DMS53 treated with DMSO at 0.1 percent for 48 hours (cell line): ENCODE measurements around the gene PAQR8.
A peak's percentile ranks its signal among the peaks of the same experiment; 100 is the strongest.

Experiments used
- DNase-seq: peaks from one replicate; lab custom pipeline; 2025; ENCODE audit not compliant: unreplicated experiment; lab: John Stamatoyannopoulos, UW

The PAQR8 gene, protein sequence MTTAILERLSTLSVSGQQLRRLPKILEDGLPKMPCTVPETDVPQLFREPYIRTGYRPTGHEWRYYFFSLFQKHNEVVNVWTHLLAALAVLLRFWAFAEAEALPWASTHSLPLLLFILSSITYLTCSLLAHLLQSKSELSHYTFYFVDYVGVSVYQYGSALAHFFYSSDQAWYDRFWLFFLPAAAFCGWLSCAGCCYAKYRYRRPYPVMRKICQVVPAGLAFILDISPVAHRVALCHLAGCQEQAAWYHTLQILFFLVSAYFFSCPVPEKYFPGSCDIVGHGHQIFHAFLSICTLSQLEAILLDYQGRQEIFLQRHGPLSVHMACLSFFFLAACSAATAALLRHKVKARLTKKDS

DNA sequence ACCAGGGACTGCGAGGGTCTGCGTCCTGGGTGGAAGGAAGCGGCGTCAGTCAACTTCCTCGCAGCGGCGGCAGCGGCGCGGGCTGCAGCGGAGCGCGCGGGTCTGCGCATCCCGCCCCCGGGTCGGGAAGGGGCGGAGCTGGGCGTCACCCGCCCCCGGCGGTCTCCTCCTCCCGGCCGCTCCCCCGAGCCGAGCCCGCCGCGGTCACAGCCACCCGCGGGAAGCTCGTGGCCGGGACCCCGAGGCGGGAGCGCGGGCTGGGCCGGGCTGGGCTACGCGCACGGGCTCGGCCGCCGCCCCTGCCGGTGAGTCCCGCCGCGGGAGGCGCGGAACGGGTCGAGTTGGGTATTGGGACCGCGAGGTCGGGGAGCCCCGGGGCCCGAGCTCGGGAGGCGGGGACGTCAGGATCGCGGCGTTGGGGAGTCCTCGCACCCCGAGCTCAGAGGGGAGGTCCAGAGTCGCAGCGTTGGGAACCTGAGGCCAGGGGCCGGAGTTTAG lies at the start of gene PAQR8:
TSS of gene PAQR8 (plus strand) at position 207 of the 498 bp plus-strand sequence. CDS start 41,063 bp downstream, outside the sequence.
- DNase-seq, result peak; percentile 39

DNA sequence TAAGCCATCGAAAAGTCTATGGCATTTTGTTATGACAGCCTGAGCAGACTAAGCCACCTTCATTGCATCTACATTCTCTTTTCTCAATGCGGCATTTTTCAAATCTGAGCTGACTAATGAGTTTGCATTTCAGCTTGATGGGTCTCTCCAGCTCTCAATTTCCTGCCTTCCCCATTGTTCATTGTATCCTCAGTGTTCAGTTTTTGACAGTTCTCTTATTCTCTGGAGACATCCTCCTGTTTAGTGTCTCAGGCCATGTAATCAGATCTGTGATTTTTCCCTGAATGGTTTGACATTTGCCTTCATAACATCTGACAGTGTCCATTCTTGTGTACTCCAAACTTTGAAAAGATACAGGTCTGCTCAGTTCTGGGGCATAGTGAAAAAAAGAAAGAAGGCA lies 49.5 kb upstream of the PAQR8 start:
- no peak for DNase-seq

DNA sequence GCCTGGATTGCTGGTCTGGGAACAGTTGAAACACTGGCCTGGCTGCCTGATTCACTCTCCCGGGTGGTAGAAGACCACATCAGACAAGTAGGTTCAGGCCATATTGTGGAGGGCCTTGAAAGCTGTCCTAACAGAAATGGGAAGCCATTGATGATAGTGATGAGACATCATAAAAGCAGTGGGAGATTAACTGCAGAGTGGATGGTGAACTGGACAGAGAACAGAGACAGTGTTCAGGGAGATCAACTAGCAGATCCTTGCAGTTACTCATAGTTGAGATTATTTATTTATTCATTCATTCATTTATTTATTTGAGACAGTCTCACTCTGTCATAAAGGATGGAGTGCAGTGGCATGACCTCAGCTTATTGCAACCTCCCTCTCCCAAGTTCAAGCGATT lies 47.2 kb upstream of the PAQR8 start:
- DNase-seq, result no peak

DNA sequence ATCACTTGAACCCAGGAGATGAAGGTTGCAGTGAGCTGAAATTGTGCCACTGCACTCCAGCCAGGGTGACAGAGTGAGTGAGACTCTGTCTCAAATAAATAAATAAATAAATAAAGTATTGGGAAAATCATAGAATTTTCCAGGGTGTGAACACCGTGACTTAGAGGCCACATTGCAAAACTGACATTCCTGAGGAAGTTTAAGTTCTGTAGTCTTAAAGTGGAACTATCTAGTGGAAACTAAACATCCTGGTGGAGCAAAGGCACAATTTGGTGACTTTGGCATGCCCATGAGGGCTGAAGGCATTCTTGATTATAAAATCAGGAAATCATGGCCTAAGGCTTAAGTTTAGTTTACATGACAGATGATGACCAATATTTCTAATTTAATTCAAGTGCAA lies 44.7 kb upstream of the PAQR8 start:
- no peak for DNase-seq

DNA sequence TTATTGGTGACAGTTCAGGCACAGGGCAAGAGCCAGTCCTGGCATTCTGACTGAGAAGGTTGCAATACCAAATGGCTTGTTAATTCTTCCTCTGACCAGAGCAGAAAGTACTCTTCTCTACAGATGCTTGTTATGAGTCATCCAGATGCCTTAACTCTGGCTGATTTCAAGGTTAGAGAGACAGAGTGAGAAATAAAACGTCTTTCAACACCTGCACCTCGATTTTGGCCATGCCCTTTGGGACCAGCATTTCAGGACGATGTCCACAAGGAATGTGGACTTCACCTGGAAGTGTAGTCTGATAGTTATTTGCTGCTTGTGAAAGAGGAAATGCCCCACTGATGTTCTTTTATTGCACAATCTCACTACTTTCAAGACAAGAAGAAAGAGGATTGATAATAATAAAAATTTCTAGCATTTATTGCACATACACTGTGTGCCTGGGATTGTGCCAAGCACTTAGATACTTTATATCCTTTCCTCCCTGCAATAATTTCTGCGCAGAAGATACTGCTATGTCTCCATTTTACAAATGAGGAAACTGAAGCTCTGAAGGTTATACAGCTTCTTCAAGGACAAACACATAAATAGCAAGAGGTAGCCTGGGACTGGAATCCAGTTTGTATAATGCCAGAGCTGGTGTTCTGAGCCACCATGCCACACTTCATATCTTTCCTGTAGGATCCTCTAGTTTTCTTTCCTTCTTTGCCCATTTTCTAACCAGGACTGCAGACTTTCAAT lies 43.9 kb upstream of the PAQR8 start:
- DNase-seq, result no peak

DNA sequence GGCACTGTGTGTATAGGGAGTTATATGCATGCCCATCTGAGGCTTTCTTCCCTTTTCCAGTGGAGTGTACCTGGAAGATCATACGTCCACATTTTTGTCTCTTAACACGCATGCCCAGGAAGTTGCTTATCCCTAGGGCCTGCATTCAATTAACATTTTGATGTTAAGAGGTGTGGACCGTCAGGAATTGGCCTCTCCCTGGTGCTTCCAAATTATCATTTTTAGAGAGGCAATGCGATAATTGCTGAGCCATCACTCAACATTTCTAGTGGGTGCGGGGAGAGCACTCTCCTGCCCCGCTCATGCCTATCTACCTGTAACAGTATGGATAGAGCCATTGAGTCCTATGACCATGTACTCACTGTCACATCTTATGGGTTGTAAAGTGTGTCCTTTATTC lies 37.8 kb upstream of the PAQR8 start:
- no peak for DNase-seq

DNA sequence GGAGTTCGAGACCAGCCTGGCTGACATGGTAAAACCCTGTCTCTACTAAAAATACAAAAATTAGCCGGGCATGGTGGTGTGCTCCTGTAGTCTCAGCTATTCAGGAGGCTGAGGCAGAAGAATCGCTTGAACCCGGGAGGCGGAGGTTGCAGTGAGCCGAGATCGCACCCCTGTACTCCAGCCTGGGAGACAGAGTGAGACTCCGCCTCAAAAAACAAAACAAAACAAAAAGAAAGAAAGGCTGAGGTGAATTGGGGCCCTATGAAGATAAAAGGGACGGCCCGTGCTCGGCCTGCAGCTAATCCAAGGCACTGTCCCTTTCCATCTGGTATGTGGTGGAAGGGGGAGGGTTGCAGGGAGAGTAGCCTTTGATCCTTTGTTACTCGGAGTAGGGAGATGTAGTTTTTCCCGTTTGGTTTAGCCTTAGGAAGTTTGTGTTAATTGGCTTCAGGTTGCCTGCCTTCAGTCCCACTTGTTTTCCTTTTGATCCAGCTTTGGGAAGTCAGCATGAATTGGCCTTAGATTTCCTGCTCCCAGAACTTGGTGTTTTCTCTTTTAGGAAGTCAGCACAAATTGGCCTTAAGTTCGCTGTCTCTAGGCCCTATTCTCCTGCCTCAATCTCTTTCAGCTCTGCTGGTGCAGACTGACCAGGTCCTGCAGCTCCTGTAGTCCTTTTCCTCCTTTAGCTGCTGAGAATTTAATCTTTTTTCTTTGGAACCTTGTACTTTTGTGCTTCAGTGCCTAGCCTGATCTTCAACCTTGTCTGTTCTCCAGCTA lies 36.1 kb upstream of the PAQR8 start:
- no peak for DNase-seq

DNA sequence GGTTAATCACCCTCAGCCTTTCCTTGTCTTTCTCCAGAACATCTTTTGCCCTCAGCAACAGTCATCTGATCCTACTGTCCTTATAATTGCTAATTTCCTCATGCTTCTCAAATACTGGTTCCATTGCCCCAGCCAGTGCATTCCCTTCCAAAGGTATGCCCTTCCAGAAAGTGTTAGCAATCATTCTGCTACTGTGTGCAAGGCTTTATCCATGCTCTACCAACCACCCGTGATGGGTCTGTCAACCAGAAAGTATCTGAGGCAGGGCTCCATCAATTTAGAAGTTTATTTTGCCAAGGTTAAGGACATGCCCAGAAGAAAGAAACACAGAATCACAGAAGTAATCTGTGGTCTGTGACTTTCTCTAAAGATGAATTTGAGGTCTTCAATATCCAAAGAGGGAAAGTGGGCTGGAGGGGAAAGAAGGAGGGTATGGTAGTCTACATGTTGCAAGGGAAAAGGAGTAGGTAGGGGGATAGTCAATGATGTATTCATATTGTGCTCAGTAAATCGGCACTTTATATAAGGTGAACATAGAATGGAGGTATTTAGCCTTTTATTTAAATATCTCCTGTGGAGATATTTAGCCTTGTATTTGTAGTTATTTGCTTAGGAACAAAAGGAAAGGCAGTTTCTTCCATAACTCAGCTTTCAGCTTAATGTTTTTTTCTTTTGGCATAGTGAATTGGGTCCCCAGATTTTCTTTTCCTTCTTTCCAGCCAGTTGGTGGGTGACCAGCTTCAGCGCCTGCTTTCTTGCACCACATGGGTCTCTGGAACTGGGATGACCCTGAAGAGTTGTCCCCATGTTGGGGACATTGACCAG lies 35.2 kb upstream of the PAQR8 start:
- DNase-seq, result no peak

DNA sequence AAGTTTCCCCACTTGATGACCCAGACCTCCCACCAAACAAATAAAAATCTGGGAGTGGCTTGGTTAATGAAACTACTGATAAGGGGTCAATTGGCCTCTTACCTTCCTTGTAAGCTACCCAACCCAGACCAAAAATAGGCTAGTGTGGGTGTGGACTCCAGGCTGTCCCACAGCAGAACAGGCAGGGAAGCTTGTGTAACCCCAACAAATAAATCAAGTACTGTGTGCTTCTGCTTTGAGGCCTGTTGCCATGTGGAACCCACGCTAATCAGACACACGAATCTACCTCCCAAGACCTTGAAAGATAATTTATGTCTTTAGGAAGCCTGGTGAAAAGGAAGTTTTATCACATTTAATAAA lies 33.7 kb upstream of the PAQR8 start:
- no peak for DNase-seq

DNA sequence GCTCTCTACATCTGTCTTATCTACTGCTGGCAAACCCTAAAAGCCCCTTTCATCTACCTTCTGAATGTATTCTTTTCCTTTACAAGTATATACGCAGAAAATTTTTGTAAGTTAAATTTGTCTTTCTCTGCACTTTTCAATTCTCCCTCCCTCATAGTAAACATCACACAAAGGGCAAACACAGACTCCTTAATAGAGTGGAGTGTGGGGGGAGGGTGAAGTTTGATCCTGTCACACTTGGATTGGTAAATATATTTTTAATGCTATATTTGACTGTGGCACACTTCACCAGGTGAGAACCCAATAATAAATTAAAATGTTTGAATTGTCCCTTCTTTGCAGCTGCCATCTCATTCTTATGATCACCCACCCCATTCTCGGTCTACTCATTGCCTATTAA lies 33.2 kb upstream of the PAQR8 start:
- DNase-seq, result no peak

DNA sequence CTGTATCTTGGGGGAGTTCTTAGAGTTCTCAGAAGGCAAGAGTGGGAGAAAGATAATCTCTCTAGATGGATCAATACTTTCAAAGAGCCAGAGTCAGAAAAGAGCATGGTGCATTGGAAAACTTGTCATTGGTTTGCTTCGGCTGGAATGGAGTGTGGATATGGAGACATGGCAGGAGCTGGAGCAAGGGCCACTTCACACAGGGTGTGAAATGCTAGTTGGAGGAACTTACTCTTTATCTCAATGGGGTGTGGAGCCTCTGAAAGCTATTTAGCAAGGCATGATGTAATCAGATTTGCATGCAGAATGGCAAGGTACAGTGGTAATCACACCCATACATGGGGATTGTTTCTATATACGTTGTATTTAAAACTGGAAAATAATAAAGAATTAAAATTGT lies 31.5 kb upstream of the PAQR8 start:
- no peak for DNase-seq

DNA sequence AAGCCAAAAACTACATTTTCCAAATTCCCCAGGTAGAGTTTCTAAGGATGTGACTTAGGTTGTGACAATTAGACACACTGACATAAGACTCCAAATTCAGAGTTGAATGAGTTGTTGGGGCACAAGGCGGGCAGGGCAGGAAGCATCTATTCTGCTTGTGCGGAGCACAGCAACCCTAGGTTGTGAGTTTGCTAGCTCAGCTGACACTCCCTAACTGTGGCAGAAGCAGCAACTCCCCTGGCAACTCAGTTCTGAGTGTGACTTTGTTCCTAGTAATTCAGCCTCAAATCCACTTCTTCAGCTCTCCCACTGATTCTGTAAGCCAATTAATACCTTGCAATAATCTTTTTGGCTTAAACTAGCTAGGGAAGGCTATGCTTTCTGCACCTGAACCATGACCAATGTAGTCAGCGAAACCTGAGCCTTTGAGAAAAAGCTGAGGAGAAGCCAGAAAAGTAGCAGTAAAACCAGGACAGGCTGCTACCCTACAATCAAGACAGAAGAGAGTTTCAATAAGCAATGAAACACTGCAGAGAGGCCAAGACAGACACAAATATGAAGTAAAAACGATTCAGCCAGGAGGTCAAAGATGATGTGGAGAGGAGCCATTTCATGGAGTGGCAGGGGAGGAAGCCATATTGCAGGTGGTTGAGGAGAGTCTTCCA lies 30.0 kb upstream of the PAQR8 start:
- DNase-seq, result no peak

DNA sequence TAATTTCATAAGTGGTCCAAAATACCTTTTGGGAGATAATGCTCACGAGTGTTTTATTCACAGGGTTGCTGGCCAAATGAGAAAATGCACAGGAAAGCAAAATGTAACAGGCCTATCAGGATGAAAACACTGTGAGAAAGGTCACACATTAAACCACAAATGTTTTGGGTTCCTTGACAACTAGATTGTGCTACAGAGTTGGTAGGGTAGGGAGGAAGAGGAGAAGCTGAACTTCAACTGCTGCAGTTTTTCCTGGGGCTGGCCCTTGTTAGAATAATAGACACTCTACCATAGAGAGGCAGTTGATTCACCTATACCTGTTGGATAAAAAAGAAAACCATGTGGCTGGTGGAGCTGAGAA lies 28.1 kb upstream of the PAQR8 start:
- DNase-seq, result no peak

DNA sequence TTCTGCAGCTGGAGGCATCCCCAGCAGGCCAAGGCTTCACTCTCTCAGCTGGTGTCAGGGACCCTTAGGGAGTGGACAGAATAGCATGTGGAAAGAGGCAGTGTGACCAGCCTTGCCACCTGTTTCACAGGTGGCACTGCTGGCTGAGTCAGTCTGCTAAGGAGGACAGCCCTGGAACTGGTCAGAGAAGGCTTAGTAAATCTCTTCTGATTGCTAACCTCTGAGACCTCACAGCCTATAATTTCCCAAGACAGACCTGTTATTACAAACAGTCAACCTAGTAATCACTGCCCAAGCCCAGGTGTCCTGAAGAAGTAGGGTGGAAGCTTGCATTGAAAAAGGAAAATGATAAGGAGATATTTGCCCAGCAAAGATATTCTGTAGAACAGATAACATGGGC lies 26.4 kb upstream of the PAQR8 start:
- DNase-seq, result no peak

DNA sequence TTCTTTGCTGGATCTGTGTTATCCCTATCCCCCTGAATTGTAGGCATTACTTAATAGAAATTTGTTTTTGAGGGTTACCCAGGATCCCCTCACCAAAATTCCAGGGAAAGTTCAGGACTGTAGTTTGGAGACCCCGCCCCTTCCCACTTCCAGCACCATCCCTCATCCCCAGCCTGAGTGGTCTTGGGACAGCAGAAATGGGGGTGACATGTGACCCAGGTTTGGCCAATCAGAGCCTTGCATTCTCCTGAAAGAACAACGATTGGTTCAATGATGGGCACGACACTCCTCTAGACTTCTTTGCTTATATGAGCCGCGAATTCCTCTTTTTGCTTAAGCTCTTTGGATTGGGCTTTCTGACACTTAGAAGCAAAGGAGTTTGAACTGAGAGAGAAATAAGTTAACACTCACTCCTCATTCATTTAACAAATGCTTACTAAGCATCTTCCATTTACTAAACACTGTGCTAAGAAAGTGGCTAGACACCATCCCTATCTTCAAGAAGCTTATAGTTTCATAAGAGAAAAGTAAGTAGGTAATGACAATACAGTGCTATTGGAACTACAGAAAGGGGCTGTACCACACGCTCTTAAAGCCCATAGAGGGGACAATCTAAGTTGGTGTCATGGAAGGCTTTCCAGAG lies 24.9 kb upstream of the PAQR8 start:
- no peak for DNase-seq

DNA sequence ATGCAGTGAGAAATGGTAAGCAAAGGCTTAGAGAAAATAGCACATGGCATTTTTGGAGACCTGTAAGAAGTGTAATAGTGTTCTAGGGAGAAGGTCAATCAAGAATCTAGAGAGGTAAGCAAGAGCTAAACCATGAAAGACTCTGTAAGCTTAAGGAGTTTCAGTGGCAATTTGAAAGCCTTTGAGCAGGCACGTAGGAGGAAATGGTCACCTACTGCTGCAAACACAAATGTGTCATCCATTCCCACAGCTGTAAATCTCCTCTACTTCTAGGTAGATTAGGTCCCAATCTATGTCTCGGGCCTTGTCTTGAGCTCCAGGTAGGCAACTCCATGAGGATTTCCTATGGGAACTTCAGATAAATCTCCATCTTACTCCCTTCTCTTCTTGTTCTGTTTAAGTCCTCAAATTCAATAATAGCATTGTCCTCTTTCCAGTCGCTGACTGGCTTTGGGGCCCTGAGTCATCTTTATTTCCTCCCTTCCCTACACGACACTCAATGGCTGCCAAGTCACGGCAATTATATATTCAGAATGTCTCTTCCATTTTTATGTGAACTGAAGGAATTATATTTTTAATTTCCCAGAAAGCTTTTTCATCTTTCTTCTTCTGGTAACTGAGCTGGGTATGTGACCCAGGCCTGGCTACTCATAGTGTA lies 24.2 kb upstream of the PAQR8 start:
- no peak for DNase-seq

DNA sequence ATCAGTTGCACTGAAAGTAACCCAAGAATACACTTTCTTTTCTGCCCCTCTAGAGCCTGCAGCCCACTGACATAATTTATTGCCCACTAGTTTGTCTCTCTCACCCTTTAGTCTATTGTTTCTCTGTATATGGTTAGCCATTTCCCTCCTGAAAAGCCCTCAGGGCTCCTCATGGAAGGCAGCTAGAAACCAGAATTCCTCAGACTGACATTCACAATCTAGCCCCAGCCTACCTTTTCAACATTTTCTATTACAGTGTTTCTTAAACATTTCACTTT lies 21.4 kb upstream of the PAQR8 start:
- DNase-seq, result no peak

DNA sequence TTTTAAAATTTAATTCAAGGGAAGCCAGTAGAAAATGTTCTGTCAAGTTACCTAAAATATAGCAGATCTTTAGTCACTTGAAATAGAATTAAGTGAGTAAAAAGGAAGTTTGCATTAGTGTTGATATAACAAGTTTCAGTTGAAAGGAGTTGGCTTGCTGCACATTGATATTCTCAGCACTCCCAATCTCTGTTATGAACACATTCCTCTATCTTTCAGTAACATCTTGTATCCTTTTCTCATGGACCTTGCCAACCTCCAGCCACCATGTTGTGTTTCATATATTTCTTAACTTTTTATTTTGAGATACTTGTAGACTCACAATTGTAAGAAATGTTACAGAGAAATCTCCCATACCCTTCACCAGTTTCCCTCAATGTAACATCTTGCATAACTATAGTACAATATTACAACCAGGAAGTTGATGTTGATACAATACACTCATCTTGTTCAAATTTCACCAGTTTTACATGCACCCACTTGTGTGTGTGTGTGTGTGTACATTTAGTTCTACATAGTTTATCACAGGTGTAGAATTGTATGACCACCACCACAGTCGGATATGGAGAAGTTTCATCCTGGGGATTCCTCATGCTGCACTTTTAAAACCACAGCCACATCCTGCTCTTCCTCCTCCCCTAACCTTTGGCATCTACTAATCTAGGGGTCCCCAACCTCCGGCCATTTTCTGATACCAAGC lies 20.2 kb upstream of the PAQR8 start:
- no peak for DNase-seq

DNA sequence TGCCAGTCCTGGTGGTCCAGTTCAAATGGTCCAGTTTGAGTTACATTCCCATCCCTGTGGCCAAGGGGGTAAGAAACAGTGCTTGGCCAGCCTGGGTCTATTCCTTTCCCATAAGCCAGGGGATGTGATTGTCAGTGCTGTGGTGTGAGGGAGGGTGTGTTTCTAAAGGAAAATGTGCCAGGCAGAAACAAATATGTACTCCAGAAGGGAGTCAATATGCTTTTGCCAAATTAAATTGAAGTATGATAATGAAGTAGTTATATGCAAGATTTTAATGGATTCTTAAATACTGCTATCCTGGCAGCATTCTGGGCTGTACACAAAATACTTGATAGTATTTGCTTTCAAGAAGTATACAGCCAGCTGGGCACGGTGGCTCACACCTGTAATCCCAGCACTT lies 16.6 kb upstream of the PAQR8 start:
- DNase-seq, result no peak
